NCI-H1105 (cell line): ENCODE results near the gene BTRC.

ENCODE experiments used
- DNase-seq: peaks from one replicate; lab custom pipeline; 2025; lab: John Stamatoyannopoulos, UW

BTRC gene

GRCh38 chr10:101567165-101568006, 213.4 kb downstream of the BTRC start:
- no peak for DNase-seq

GRCh38 chr10:101568054-101568745, 214.2 kb downstream of the BTRC start:
- no peak for DNase-seq

- no peak for DNase-seq
These were observed 215.3 kb downstream of the BTRC start for GRCh38 chr10:101569323-101569621.

GRCh38 chr10:101569622-101570427, 215.9 kb downstream of the BTRC start:
- DNase-seq = peak; percentile 42

- DNase-seq = no peak
These were observed 216.7 kb downstream of the BTRC start for GRCh38 chr10:101570428-101571270.

GRCh38 chr10:101571271-101571925, 217.4 kb downstream of the BTRC start:
- DNase-seq = no peak

GRCh38 chr10:101572126-101572525, 218.2 kb downstream of the BTRC start:
- DNase-seq = no peak

- no peak for DNase-seq
These were observed 218.8 kb downstream of the BTRC start for GRCh38 chr10:101572785-101573184.

GRCh38 chr10:101573885-101574753, 220.2 kb downstream of the BTRC start:
- DNase-seq = no peak

- DNase-seq = no peak
These were observed 221.1 kb downstream of the BTRC start for GRCh38 chr10:101575091-101575490.

- DNase-seq = no peak
These were observed 221.7 kb downstream of the BTRC start for GRCh38 chr10:101575580-101576210.

- DNase-seq = no peak
These were observed 222.4 kb downstream of the BTRC start for GRCh38 chr10:101576211-101576863.

GRCh38 chr10:101577121-101577871, 223.3 kb downstream of the BTRC start:
- no peak for DNase-seq

- no peak for DNase-seq
These were observed 224.2 kb downstream of the BTRC start for GRCh38 chr10:101578192-101578591.

GRCh38 chr10:101578803-101579515, 225.0 kb downstream of the BTRC start:
- no peak for DNase-seq

- DNase-seq = no peak
These were observed 225.5 kb downstream of the BTRC start for GRCh38 chr10:101579516-101579870.

GRCh38 chr10:101580486-101581399, 226.8 kb downstream of the BTRC start:
- DNase-seq = no peak
